ENCODE measurements around the gene TRIM68. TPM values are rescaled to one million over a fixed set of nuclear protein-coding genes. Genes with fewer than 3 reads are reported as not detected.
A peak's percentile ranks its signal among the peaks of the same experiment; 100 is the strongest.

TRIM68 gene
- total RNA-seq, 8 experiments from 2014 or later: 7.9 to 16.6 (median 10.1) TPM

- WGBS, 10 experiments: 2 to 92% (median 37%) methylated on average over 2 to 13 of the region's 21 CpGs; no CpG with 5 or more reads in 1 of the 10 experiments
- H3K4me3 ChIP-seq: no peak within 1 kb of the TSS
- in situ Hi-C loops (cut with MboI; ENCODE audit: low pct_unique_long_range_greater_than_20kb in 2 of 9, low sequenced_read_pairs in 9 of 9, unreplicated experiment in 9 of 9): loop anchor here in 5 of 9 experiments (5.0 to 25.0 kb wide), 7 partner anchors 185 to 1700 kb away; partner anchors contain the start of genes OR51F2 (in 3 of the 5), OR51L1 (in 1 of the 5) and OR52N2 (in 1 of the 5)
- no peaks in the 10 kb centered on the region for H3K4me1 ChIP-seq (replicated peaks in 1 of 2)
- peak; percentile 83 to 100 (median 91) for ATAC-seq (replicated peaks in 6 of 8)
- H3K27ac ChIP-seq: no peak within 1 kb of the TSS
Observed at GRCh38 chr11:4636962-4637661, 29.1 kb upstream of the TRIM68 start, which contains the start of gene OR51D1. OR51D1 (plus strand) TSS chr11:4637477; CDS start chr11:4639791, 2,314 bp downstream.

- ATAC-seq (replicated peaks in 6 of 8): no peak
- in situ Hi-C loops (cut with MboI; ENCODE audit: low pct_unique_long_range_greater_than_20kb in 2 of 9, low sequenced_read_pairs in 9 of 9, unreplicated experiment in 9 of 9): loop anchor here in 5 of 9 experiments (5.0 to 25.0 kb wide), 7 partner anchors 186 to 1701 kb away; partner anchors contain the start of genes OR51F2 (in 3 of the 5), OR51L1 (in 1 of the 5) and OR52N2 (in 1 of the 5)
- Histone ChIP-seq H3K4me1 (replicated peaks in 1 of 2) (no peaks in the 10 kb centered on the region), H3K27ac (no peak overlapping the region), H3K4me3 (no peak overlapping the region)
- WGBS, 10 experiments: 21 to 94% (median 60%) methylated on average over 1 to 2 of the region's 2 CpGs
Observed at GRCh38 chr11:4636136-4636535, 28.1 kb upstream of the TRIM68 start.

GRCh38 chr11:4626207-4627099 is 18.4 kb upstream of the TRIM68 start:
- 15 to 67% (median 37%) methylated on average over 3 to 13 of the region's 15 CpGs for WGBS, 10 experiments
- H3K4me3 ChIP-seq: no peak overlapping the region
- H3K4me1 ChIP-seq (replicated peaks in 1 of 2): no peaks in the 10 kb centered on the region
- H3K27ac ChIP-seq: no peak overlapping the region
- ATAC-seq (replicated peaks in 6 of 8): peak in 7 of 8 experiments; percentile 42 to 98 (median 72)
- in situ Hi-C loops (cut with MboI; ENCODE audit: low pct_unique_long_range_greater_than_20kb in 2 of 9, low sequenced_read_pairs in 9 of 9, unreplicated experiment in 9 of 9): loop anchor here in 4 of 9 experiments (25.0 kb wide), 4 partner anchors 361 to 1711 kb away; partner anchors contain the start of genes OR51L1 (in 1 of the 4) and OR52N2 (in 1 of the 4)

GRCh38 chr11:4619514-4619913 is 11.5 kb upstream of the TRIM68 start:
- 45 to 97% (median 90%) methylated on average over 2 to 5 of the region's 9 CpGs; no CpG with 5 or more reads in 2 of the 10 experiments for WGBS, 10 experiments

GRCh38 chr11:4615856-4616444 is 7.9 kb upstream of the TRIM68 start:
- ATAC-seq (replicated peaks in 6 of 8): no peak
- H3K4me1 ChIP-seq (replicated peaks in 1 of 2): no peaks in the 10 kb centered on the region
- in situ Hi-C loops (cut with MboI; ENCODE audit: low pct_unique_long_range_greater_than_20kb in 2 of 9, low sequenced_read_pairs in 9 of 9, unreplicated experiment in 9 of 9): no loop called here
- H3K4me3 ChIP-seq: no peak overlapping the region
- H3K27ac ChIP-seq: no peak overlapping the region

More at GRCh38 chr11:4619514-4619913, 11.5 kb upstream of the TRIM68 start:
- in situ Hi-C loops (cut with MboI; ENCODE audit: low pct_unique_long_range_greater_than_20kb in 2 of 9, low sequenced_read_pairs in 9 of 9, unreplicated experiment in 9 of 9): no loop called here
- H3K4me1 ChIP-seq (replicated peaks in 1 of 2): no peaks in the 10 kb centered on the region
- H3K4me3 ChIP-seq: no peak overlapping the region
- ATAC-seq (replicated peaks in 6 of 8): no peak
- no peak overlapping the region for H3K27ac ChIP-seq

GRCh38 chr11:4611986-4612385 is 4.0 kb upstream of the TRIM68 start:
- in situ Hi-C loops (cut with MboI; ENCODE audit: low pct_unique_long_range_greater_than_20kb in 2 of 9, low sequenced_read_pairs in 9 of 9, unreplicated experiment in 9 of 9): no loop called here
- no peak for ATAC-seq (replicated peaks in 6 of 8)
- 50 to 100% (median 60%) methylated on average over 1 to 2 of the region's 2 CpGs; no CpG with 5 or more reads in 5 of the 10 experiments for WGBS, 10 experiments
- no peak overlapping the region for H3K27ac ChIP-seq
- H3K4me3 ChIP-seq: no peak overlapping the region
- H3K4me1 ChIP-seq (replicated peaks in 1 of 2): peaks cover 3 to 5% of the 10 kb centered on the region in 2 donors

- WGBS, 10 experiments: 9 to 94% (median 57%) methylated on average over 1 to 3 of the region's 3 CpGs; no CpG with 5 or more reads in 1 of the 10 experiments
- Histone ChIP-seq H3K4me1 (replicated peaks in 1 of 2) (peaks cover 5 to 6% of the 10 kb centered on the region in 2 donors), H3K27ac (no peak overlapping the region), H3K4me3 (no peak overlapping the region)
- in situ Hi-C loops (cut with MboI; ENCODE audit: low pct_unique_long_range_greater_than_20kb in 2 of 9, low sequenced_read_pairs in 9 of 9, unreplicated experiment in 9 of 9): no loop called here
- no peak for ATAC-seq (replicated peaks in 6 of 8)
Observed at GRCh38 chr11:4610258-4610935, 2.4 kb upstream of the TRIM68 start.

GRCh38 chr11:4607096-4607495 is 935 bp downstream of the TRIM68 start:
- in situ Hi-C loops (cut with MboI; ENCODE audit: low pct_unique_long_range_greater_than_20kb in 2 of 9, low sequenced_read_pairs in 9 of 9, unreplicated experiment in 9 of 9): no loop called here
- no peak for ATAC-seq (replicated peaks in 6 of 8)

GRCh38 chr11:4606231-4607015 is 1.6 kb downstream of the TRIM68 start:
- in situ Hi-C loops (cut with MboI; ENCODE audit: low pct_unique_long_range_greater_than_20kb in 2 of 9, low sequenced_read_pairs in 9 of 9, unreplicated experiment in 9 of 9): no loop called here
- peak overlapping the region in 1 of 5 donors; percentile 50 for H3K4me3 ChIP-seq

More at GRCh38 chr11:4607096-4607495, 935 bp downstream of the TRIM68 start:
- H3K27ac ChIP-seq: no peak overlapping the region
- peak overlapping the region; percentile 50 to 84 (median 65) for H3K4me3 ChIP-seq
- peaks cover 5 to 6% of the 10 kb centered on the region in 2 donors for H3K4me1 ChIP-seq (replicated peaks in 1 of 2)
- 30 to 83% (median 60%) methylated on average over 1 to 6 of the region's 6 CpGs for WGBS, 10 experiments

GRCh38 chr11:4605057-4605456 is 3.0 kb downstream of the TRIM68 start:
- no peak for ATAC-seq (replicated peaks in 6 of 8)

More at GRCh38 chr11:4606231-4607015, 1.6 kb downstream of the TRIM68 start:
- ATAC-seq (replicated peaks in 6 of 8): no peak
- Histone ChIP-seq H3K27ac (no peak overlapping the region), H3K4me1 (replicated peaks in 1 of 2) (peaks cover 5 to 6% of the 10 kb centered on the region in 2 donors)
- WGBS, 10 experiments: 22 to 100% (median 80%) methylated on average over 1 of the region's 1 CpG; no CpG with 5 or more reads in 3 of the 10 experiments

GRCh38 chr11:4593739-4594138 is 14.3 kb downstream of the TRIM68 start, which contains the start of gene OR52I1:
OR52I1 (plus strand) TSS chr11:4594039; CDS start chr11:4594039, 0 bp downstream.
- 40 to 88% (median 73%) methylated on average over 1 of the region's 1 CpG; no CpG with 5 or more reads in 2 of the 10 experiments for WGBS, 10 experiments
- in situ Hi-C loops (cut with MboI; ENCODE audit: low pct_unique_long_range_greater_than_20kb in 2 of 9, low sequenced_read_pairs in 9 of 9, unreplicated experiment in 9 of 9): no loop called here
- Histone ChIP-seq H3K4me3 (no peak within 1 kb of the TSS), H3K27ac (no peak within 1 kb of the TSS), H3K4me1 (replicated peaks in 1 of 2) (peaks cover 0 to 4% of the 10 kb centered on the region in 2 donors)
- ATAC-seq (replicated peaks in 6 of 8): no peak

More at GRCh38 chr11:4605057-4605456, 3.0 kb downstream of the TRIM68 start:
- in situ Hi-C loops (cut with MboI; ENCODE audit: low pct_unique_long_range_greater_than_20kb in 2 of 9, low sequenced_read_pairs in 9 of 9, unreplicated experiment in 9 of 9): no loop called here
- Histone ChIP-seq H3K4me1 (replicated peaks in 1 of 2) (peaks cover 5 to 6% of the 10 kb centered on the region in 2 donors), H3K4me3 (no peak overlapping the region), H3K27ac (no peak overlapping the region)
- WGBS, 10 experiments: 50 to 100% (median 88%) methylated on average over 1 to 3 of the region's 4 CpGs; no CpG with 5 or more reads in 5 of the 10 experiments
